ENCODE data around the gene CDH4. TPM values are rescaled to one million over a fixed set of nuclear protein-coding genes. Genes with fewer than 3 reads are reported as not detected.

CDH4 gene
- total RNA-seq, 1 donor from 2014 or later: 2.9 TPM

- Mint-ChIP-seq H3K4me3 (no peak overlapping the region), H3K4me1 (peaks cover 27% of the 10 kb centered on the region), H3K36me3 (no peaks in the 10 kb centered on the region), H3K9me3 (no peaks in the 10 kb centered on the region), H3K27ac (peak overlapping the region; percentile 77), H3K27me3 (ENCODE audit: insufficient read depth, low read depth) (peaks cover 3% of the 10 kb centered on the region)
- no peaks in the 10 kb centered on the region for H3K27me3 ChIP-seq
- H2AFZ ChIP-seq (replicated peaks): no peak overlapping the region
- no peaks in the 10 kb centered on the region for H3K36me3 ChIP-seq
- no peaks in the 10 kb centered on the region for H3K9me3 ChIP-seq (ENCODE audit: low read depth)
- H3K4me3 ChIP-seq: no peak overlapping the region
- no peak overlapping the region for H3K9ac ChIP-seq
- no peak for DNase-seq (ENCODE audit: low spot score)
- H3F3A ChIP-seq (ENCODE audit: low read depth): no peaks in the 10 kb centered on the region
- no peak overlapping the region for H3K4me2 ChIP-seq
- no peak for TF ChIP-seq CTCF (IDR thresholded peaks at IDR 0.05)
- no peak for TF ChIP-seq EZH2phosphoT487 (IDR thresholded peaks at IDR 0.05)
- no peak for TF ChIP-seq EZH2 (IDR thresholded peaks at IDR 0.05)
- H3K4me1 ChIP-seq: peaks cover 3% of the 10 kb centered on the region
- H4K20me1 ChIP-seq (ENCODE audit: low read depth): no peaks in the 10 kb centered on the region
- no peak overlapping the region for H3K27ac ChIP-seq
- no peaks in the 10 kb centered on the region for H3K79me2 ChIP-seq (ENCODE audit: low read depth)
These were observed 559.1 kb downstream of the CDH4 start for GRCh38 chr20:61811166-61811565.

GRCh38 chr20:61812121-61812844 is 560.2 kb downstream of the CDH4 start:
- DNase-seq (ENCODE audit: low spot score): no peak
- no peak overlapping the region for H3K4me3 ChIP-seq
- no peaks in the 10 kb centered on the region for H3K36me3 ChIP-seq
- no peaks in the 10 kb centered on the region for H3K27me3 ChIP-seq
- Mint-ChIP-seq H3K4me3 (no peak overlapping the region), H3K27ac (no peak overlapping the region), H3K36me3 (no peaks in the 10 kb centered on the region), H3K9me3 (no peaks in the 10 kb centered on the region), H3K27me3 (ENCODE audit: insufficient read depth, low read depth) (peaks cover 3% of the 10 kb centered on the region), H3K4me1 (peaks cover 19% of the 10 kb centered on the region)
- H4K20me1 ChIP-seq (ENCODE audit: low read depth): no peaks in the 10 kb centered on the region
- H3K9ac ChIP-seq: no peak overlapping the region
- no peaks in the 10 kb centered on the region for H3K9me3 ChIP-seq (ENCODE audit: low read depth)
- peaks cover 3% of the 10 kb centered on the region for H3K4me1 ChIP-seq
- H2AFZ ChIP-seq (replicated peaks): no peak overlapping the region
- H3K4me2 ChIP-seq: no peak overlapping the region
- H3K27ac ChIP-seq: no peak overlapping the region
- no peaks in the 10 kb centered on the region for H3K79me2 ChIP-seq (ENCODE audit: low read depth)
- H3F3A ChIP-seq (ENCODE audit: low read depth): no peaks in the 10 kb centered on the region
- TF ChIP-seq EZH2 (IDR thresholded peaks at IDR 0.05) (no peak), CTCF (IDR thresholded peaks at IDR 0.05) (no peak), EZH2phosphoT487 (IDR thresholded peaks at IDR 0.05) (no peak)

GRCh38 chr20:61812845-61813485 is 560.9 kb downstream of the CDH4 start:
- TF ChIP-seq EZH2 (IDR thresholded peaks at IDR 0.05) (no peak), EZH2phosphoT487 (IDR thresholded peaks at IDR 0.05) (no peak), CTCF (IDR thresholded peaks at IDR 0.05) (no peak)
- no peak overlapping the region for H3K4me2 ChIP-seq
- Mint-ChIP-seq H3K27ac (no peak overlapping the region), H3K27me3 (ENCODE audit: insufficient read depth, low read depth) (peaks cover 3% of the 10 kb centered on the region), H3K4me3 (no peak overlapping the region), H3K36me3 (no peaks in the 10 kb centered on the region), H3K9me3 (no peaks in the 10 kb centered on the region), H3K4me1 (peaks cover 19% of the 10 kb centered on the region)
- H3K9me3 ChIP-seq (ENCODE audit: low read depth): no peaks in the 10 kb centered on the region
- DNase-seq (ENCODE audit: low spot score): no peak
- H2AFZ ChIP-seq (replicated peaks): no peak overlapping the region
- no peaks in the 10 kb centered on the region for H3K36me3 ChIP-seq
- no peak overlapping the region for H3K27ac ChIP-seq
- H3K79me2 ChIP-seq (ENCODE audit: low read depth): no peaks in the 10 kb centered on the region
- H4K20me1 ChIP-seq (ENCODE audit: low read depth): no peaks in the 10 kb centered on the region
- no peaks in the 10 kb centered on the region for H3F3A ChIP-seq (ENCODE audit: low read depth)
- no peaks in the 10 kb centered on the region for H3K27me3 ChIP-seq
- H3K9ac ChIP-seq: no peak overlapping the region
- H3K4me1 ChIP-seq: peaks cover 3% of the 10 kb centered on the region
- H3K4me3 ChIP-seq: no peak overlapping the region

Measured in neural progenitor cell (in vitro differentiated cells).